ENCODE measurements around the gene PRPF31.

DNA sequence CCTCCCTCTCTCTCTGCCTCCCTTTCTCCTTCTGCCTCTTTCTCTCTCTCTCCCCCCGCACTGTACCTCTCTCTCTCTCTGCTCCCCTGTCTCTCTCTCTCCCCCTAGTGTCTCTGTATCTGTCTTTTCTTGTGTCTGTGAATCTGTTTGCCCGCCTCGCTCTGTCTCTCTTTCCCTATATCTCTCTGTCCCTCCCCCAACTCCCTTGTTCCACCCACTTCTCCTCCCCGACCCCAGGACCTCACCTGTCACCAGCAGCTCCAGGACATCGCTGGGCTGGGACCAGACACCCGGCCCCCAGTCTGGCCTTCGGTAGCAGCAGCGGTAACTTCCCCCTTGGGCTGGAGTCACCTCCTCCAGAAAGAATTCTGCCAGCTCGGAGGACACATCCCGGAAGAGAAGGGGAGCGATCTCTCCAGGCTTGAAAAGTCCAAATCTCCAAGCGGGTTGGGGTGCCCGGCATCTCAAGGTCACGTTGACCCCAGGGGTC, 18.9 kb upstream of the PRPF31 start:
- TF ChIP-seq BHLHE40 (IDR thresholded peaks at IDR 0.05; ENCODE audit: borderline replicate concordance) (no peak), SP1 (IDR thresholded peaks at IDR 0.05) (no peak), TARDBP (IDR thresholded peaks at IDR 0.05) (no peak), FOXM1 (IDR thresholded peaks at IDR 0.05; ENCODE audit: borderline replicate concordance) (no peak), L3MBTL2 (conservative IDR thresholded peaks at IDR 0.05) (no peak), ARNT (IDR thresholded peaks at IDR 0.05) (no peak), ELF4 (IDR thresholded peaks at IDR 0.05) (no peak), NFRKB (IDR thresholded peaks at IDR 0.05) (no peak), SUZ12 (IDR thresholded peaks at IDR 0.05) (no peak), HDGF (IDR thresholded peaks at IDR 0.05; ENCODE audit: borderline replicate concordance) (no peak)
